Retinal pigment epithelial cell (primary cell): ENCODE measurements around the gene ACOX1.

ENCODE experiments used
- DNase-seq: peaks from one replicate; pipeline ENCODE4 v3.0.0-alpha.2; 2010; ENCODE audit warnings: low read depth
- H3K4me3 ChIP-seq: 2 replicates; pipeline ENCODE4 v1.5.1; 2011; ENCODE audit warnings: mild to moderate bottlenecking, low read length, control low read depth, moderate library complexity
- TF ChIP-seq, protein P1 (sequence below): conservative IDR thresholded peaks from 2 replicates; pipeline ENCODE4 v1.5.1; 2011; ENCODE audit warnings: low read depth, low read length, control low read depth, inconsistent platforms

Gene ACOX1

GRCh38 chr17:75891605-75892555 lies 87.1 kb downstream of the ACOX1 start:
- no peak for DNase-seq
- no peak overlapping the region for H3K4me3 ChIP-seq
- TF ChIP-seq, protein P1, sequence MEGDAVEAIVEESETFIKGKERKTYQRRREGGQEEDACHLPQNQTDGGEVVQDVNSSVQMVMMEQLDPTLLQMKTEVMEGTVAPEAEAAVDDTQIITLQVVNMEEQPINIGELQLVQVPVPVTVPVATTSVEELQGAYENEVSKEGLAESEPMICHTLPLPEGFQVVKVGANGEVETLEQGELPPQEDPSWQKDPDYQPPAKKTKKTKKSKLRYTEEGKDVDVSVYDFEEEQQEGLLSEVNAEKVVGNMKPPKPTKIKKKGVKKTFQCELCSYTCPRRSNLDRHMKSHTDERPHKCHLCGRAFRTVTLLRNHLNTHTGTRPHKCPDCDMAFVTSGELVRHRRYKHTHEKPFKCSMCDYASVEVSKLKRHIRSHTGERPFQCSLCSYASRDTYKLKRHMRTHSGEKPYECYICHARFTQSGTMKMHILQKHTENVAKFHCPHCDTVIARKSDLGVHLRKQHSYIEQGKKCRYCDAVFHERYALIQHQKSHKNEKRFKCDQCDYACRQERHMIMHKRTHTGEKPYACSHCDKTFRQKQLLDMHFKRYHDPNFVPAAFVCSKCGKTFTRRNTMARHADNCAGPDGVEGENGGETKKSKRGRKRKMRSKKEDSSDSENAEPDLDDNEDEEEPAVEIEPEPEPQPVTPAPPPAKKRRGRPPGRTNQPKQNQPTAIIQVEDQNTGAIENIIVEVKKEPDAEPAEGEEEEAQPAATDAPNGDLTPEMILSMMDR: peak; percentile 2
